ENCODE results near the gene ITGA4.
"Not testable (repeated sequence)": the region's sequence is repeated elsewhere in the genome, so short reads cannot be mapped to it uniquely, and the experiment has no call there.

The ITGA4 gene

DNA sequence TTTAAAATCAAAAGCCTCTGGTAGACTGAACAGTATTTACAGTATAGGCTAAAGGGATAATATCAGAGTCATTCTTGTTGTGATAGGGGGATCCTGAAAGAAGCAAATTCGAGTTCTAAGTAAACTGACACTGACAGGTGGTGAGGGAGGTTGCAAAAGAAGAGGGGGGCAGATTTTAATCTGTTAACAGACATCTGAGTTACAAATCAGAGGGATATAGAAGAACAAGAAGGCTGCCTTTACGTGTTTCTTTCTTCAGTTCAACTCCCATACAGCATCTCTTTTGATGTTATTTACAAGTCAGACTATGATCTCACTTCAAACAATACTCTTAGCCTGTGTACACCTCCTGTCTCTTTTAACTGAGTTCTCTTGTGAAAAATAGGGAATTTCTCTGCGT lies 16.3 kb upstream of the ITGA4 start:
- H3K4me3 Mint-ChIP-seq = no peak overlapping the region
- peaks cover 6 to 16% of the 10 kb centered on the region in 2 donors for H3K4me1 Mint-ChIP-seq (ENCODE audit: low read depth in 2 of 2)
- no peaks in the 10 kb centered on the region for H3K27me3 Mint-ChIP-seq
- no peak overlapping the region for H3K27ac Mint-ChIP-seq
- no peak for ATAC-seq (replicated peaks)
- no peaks in the 10 kb centered on the region for H3K36me3 Mint-ChIP-seq (ENCODE audit: insufficient read depth)
- DNase-seq = no peak
- no peaks in the 10 kb centered on the region for H3K9me3 Mint-ChIP-seq

DNA sequence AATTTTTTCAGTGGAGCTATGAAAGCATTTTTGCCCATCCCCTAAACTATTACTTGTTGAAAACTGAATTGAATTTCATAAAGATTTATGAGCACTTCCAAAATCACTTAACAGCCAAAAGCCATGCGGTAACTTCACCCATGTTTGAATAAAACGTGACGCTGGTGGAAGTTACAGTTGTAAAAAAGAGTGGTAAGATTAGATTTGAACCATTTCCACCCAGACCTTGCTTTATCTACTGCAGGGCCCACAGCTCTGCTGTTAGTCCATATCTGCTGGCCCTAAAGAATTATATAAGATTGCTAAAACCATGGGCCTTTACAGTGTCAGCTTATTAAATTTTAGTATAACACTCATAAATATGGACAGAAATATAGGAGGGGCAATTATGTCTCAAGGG lies 15.5 kb upstream of the ITGA4 start:
- no peak overlapping the region for H3K4me3 Mint-ChIP-seq
- ATAC-seq (replicated peaks) = no peak
- H3K9me3 Mint-ChIP-seq = no peaks in the 10 kb centered on the region
- no peak for DNase-seq
- peaks cover 6 to 16% of the 10 kb centered on the region in 2 donors for H3K4me1 Mint-ChIP-seq (ENCODE audit: low read depth in 2 of 2)
- no peak overlapping the region for H3K27ac Mint-ChIP-seq
- no peaks in the 10 kb centered on the region for H3K27me3 Mint-ChIP-seq
- H3K36me3 Mint-ChIP-seq (ENCODE audit: insufficient read depth) = no peaks in the 10 kb centered on the region

DNA sequence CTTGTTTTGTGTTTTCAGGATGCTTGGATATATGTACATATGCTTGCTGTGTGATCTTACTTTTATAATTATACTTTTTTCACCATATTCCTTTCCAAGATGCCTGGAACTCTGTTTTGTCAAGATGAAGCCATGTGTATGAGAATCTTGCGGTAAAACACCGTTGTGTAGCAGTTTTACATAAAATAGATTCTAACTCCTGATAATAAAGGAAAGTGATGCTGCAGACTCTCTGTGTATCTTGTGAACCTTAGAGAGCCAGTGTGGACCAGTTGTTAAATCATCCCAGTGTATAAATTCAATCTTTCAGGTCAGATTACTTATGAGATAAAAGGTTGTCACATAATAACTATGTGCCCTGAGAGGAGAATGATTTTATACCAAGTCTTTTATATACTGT lies 12.5 kb upstream of the ITGA4 start:
- H3K4me3 Mint-ChIP-seq = peak overlapping the region in 1 of 2 donors; percentile 17

DNA sequence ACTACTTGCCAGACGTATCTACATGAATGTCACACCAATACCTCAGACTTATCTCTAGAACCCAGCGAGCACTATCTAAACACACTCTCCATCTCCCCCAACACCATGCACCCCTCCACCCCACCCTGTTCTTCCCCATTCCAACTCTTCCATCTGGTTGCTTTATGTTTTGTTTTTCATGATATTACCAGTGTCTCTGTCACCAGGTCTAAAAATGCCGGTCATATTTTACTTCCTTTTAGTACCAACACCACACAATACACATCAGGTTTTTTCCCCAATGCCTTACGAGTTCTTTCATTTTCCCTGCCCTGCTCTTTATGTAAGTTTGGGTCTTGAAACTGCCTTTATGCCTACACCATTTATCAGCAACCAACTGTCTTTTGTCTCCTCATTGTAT lies 10.2 kb upstream of the ITGA4 start:
- Mint-ChIP-seq H3K4me3 (no peak overlapping the region), H3K4me1 (ENCODE audit: low read depth in 2 of 2) (peaks cover 1 to 16% of the 10 kb centered on the region in 2 donors), H3K9me3 (no peaks in the 10 kb centered on the region), H3K27ac (peak overlapping the region in 1 of 2 donors; percentile 0), H3K36me3 (ENCODE audit: insufficient read depth) (no peaks in the 10 kb centered on the region), H3K27me3 (no peaks in the 10 kb centered on the region)
- no peak for ATAC-seq (replicated peaks)
- no peak for DNase-seq

More for the DNA sequence above, 12.5 kb upstream of the ITGA4 start:
- no peak for ATAC-seq (replicated peaks)
- no peaks in the 10 kb centered on the region for H3K27me3 Mint-ChIP-seq
- no peaks in the 10 kb centered on the region for H3K36me3 Mint-ChIP-seq (ENCODE audit: insufficient read depth)
- H3K27ac Mint-ChIP-seq = peak overlapping the region in 1 of 2 donors; percentile 53
- H3K9me3 Mint-ChIP-seq = no peaks in the 10 kb centered on the region
- peaks cover 1 to 16% of the 10 kb centered on the region in 2 donors for H3K4me1 Mint-ChIP-seq (ENCODE audit: low read depth in 2 of 2)
- DNase-seq = no peak

DNA sequence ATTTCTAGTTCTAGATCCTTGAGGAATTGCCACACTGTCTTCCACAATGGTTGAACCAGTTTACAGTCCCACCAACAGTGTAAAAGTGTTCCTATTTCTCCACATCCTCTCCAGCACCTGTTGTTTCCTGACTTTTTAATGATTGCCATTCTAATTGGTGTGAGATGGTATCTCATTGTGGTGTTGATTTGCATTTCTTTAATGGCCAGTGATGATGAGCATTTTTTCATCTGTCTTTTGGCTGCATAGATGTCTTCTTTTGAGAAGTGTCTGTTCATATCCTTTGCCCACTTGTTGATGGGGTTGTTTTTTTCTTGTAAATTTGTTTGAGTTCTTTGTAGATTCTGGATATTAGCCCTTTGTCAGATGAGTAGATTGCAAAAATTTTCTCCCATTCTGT lies 7.9 kb upstream of the ITGA4 start:
- H3K27me3 Mint-ChIP-seq; H3K36me3 Mint-ChIP-seq (ENCODE audit: insufficient read depth); DNase-seq; H3K4me3 Mint-ChIP-seq; H3K27ac Mint-ChIP-seq; ATAC-seq (replicated peaks); H3K9me3 Mint-ChIP-seq: not testable (repeated sequence)
- peaks cover 1 to 17% of the 10 kb centered on the region in 2 donors for H3K4me1 Mint-ChIP-seq (ENCODE audit: low read depth in 2 of 2)

DNA sequence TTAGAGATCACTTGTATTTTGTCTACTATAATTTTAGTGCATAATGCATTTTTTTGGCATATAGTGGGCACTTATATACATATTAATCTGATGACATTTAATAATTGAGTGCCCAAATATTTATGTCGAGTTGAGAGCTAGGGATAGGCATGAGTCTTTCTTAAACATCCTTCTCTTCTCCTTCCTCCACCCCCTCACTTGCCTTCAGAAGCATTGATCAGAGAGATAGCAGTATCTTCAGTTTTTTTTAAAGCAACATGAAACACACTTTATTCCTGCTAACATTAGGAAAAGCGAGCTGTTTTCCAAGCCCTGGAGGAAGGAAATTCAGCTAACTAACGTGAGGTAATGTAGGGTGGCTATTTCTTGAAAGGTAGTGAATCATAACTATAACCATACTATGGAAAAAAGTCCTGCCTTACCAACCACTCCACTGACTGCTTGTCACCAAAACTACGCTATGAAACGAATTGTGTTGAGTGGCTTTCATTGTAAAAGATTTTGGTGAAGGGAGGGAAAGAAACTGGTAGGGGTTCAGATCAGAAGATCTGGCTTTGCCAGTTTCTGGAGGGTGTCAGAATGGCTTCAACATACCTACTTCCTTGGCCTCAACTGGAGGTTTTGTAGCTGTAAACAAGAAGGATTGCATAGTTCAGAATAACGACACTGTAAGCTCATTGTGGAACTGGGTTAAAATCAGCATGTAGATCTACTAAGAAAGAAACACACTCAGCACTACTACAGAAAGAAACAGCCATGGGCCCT lies 2.3 kb upstream of the ITGA4 start:
- DNase-seq (no peak), ATAC-seq (replicated peaks) (no peak)
- H3K4me1 Mint-ChIP-seq (ENCODE audit: low read depth in 2 of 2) = peaks cover 28 to 31% of the 10 kb centered on the region in 2 donors
- peak overlapping the region; percentile 3 to 11 for H3K27ac Mint-ChIP-seq
- no peak overlapping the region for H3K4me3 Mint-ChIP-seq
- H3K9me3 Mint-ChIP-seq = no peaks in the 10 kb centered on the region
- H3K36me3 Mint-ChIP-seq (ENCODE audit: insufficient read depth) = peaks cover 47% of the 10 kb centered on the region
- no peaks in the 10 kb centered on the region for H3K27me3 Mint-ChIP-seq

DNA sequence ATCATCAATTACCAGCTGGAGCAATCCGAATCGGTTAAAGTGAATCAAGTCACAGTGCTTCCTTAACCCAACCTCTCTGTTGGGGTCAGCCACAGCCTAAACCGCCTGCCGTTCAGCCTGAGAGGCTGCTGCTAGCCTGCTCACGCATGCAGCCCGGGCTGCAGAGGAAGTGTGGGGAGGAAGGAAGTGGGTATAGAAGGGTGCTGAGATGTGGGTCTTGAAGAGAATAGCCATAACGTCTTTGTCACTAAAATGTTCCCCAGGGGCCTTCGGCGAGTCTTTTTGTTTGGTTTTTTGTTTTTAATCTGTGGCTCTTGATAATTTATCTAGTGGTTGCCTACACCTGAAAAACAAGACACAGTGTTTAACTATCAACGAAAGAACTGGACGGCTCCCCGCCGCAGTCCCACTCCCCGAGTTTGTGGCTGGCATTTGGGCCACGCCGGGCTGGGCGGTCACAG lies 496 bp upstream of the ITGA4 start:
- peaks cover 64% of the 10 kb centered on the region for H3K36me3 Mint-ChIP-seq (ENCODE audit: insufficient read depth)
- ATAC-seq (replicated peaks) (peak; percentile 80), DNase-seq (peak; percentile 73 to 76 (median 74))
- H3K4me1 Mint-ChIP-seq (ENCODE audit: low read depth in 2 of 2) = peaks cover 39 to 44% of the 10 kb centered on the region in 2 donors
- H3K9me3 Mint-ChIP-seq = no peaks in the 10 kb centered on the region
- H3K27me3 Mint-ChIP-seq = no peaks in the 10 kb centered on the region
- H3K27ac Mint-ChIP-seq = peak overlapping the region; percentile 97 to 98
- H3K4me3 Mint-ChIP-seq = peak overlapping the region; percentile 93 to 97

DNA sequence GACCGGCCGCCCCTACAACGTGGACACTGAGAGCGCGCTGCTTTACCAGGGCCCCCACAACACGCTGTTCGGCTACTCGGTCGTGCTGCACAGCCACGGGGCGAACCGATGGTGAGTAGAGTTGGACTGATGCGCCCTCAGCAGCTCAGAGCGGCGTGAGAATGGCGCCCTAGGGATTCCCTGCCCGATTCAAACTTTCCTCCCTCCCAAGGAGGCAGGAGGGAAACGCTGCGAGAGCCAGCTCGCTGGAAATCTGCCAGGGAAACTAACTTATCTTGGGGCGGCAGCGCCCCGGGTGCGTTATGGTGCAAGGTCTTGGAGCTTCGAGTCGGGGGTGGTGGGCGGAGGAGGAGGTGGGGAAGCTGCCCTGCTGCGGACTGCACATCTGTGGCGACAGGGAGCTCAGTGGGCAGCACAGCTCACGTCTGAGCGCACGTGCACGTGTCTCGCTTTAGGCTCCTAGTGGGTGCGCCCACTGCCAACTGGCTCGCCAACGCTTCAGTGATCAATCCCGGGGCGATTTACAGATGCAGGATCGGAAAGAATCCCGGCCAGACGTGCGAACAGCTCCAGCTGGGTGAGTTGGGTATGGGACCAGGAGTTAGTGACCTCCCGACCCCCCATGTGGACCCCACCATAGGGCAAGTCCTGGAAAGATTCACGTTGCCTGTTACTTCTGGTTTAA lies 697 bp downstream of the ITGA4 start:
- Mint-ChIP-seq H3K36me3 (ENCODE audit: insufficient read depth) (peaks cover 64% of the 10 kb centered on the region), H3K27me3 (no peaks in the 10 kb centered on the region), H3K27ac (peak overlapping the region; percentile 97 to 98), H3K4me1 (ENCODE audit: low read depth in 2 of 2) (peaks cover 42 to 55% of the 10 kb centered on the region in 2 donors), H3K4me3 (peak overlapping the region; percentile 93 to 97), H3K9me3 (no peaks in the 10 kb centered on the region)
- DNase-seq (peak; percentile 36 to 42 (median 41)), ATAC-seq (replicated peaks) (peak; percentile 20)

DNA sequence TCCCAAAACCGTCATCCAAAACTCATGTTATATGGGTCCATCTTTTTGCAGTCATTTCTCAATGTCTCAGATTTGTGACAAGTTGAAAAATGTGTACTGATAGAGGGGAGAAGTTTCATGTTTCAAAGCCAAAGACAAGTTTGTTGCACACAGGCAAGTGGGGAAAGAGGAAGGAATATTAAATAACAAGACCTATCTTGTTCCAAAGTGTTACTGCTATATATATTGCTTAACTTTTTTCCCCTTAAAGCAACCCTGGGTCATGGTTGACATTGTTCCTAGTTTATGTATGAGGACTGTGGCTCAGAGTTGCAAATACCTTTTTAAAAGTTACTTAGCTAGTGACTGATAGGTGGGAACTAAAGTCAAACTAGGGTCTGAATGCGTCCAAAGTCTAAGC lies 1.7 kb downstream of the ITGA4 start:
- no peaks in the 10 kb centered on the region for H3K9me3 Mint-ChIP-seq
- peak overlapping the region; percentile 93 to 97 for H3K4me3 Mint-ChIP-seq
- ATAC-seq (replicated peaks) (no peak), DNase-seq (no peak)
- H3K27ac Mint-ChIP-seq = peak overlapping the region; percentile 97 to 98
- H3K36me3 Mint-ChIP-seq (ENCODE audit: insufficient read depth) = peaks cover 70% of the 10 kb centered on the region
- H3K27me3 Mint-ChIP-seq = no peaks in the 10 kb centered on the region
- peaks cover 52 to 64% of the 10 kb centered on the region in 2 donors for H3K4me1 Mint-ChIP-seq (ENCODE audit: low read depth in 2 of 2)

DNA sequence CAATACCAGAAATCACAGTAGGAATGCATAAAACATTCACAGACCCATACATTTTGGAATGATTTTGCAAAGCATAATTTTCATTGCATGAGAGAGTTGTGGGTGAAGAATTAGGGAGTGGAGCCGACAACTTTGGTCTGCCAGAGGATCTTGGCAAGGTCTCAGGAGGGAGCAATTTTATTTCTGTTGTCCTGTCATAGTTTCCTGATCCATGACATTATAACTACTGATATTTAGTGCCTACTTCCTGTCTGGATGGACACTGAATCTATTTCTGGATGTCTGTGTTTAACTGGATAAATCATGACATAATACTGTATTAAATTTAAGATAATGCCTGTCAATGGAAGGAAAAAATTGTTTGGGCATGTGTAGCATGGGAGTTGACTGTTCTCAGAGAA lies 2.4 kb downstream of the ITGA4 start:
- Mint-ChIP-seq H3K4me1 (ENCODE audit: low read depth in 2 of 2) (peaks cover 59 to 65% of the 10 kb centered on the region in 2 donors), H3K4me3 (peak overlapping the region; percentile 93 to 97), H3K9me3 (no peaks in the 10 kb centered on the region), H3K36me3 (ENCODE audit: insufficient read depth) (peaks cover 74% of the 10 kb centered on the region), H3K27me3 (no peaks in the 10 kb centered on the region), H3K27ac (peak overlapping the region; percentile 97 to 98)
- ATAC-seq (replicated peaks) (no peak), DNase-seq (no peak)

DNA sequence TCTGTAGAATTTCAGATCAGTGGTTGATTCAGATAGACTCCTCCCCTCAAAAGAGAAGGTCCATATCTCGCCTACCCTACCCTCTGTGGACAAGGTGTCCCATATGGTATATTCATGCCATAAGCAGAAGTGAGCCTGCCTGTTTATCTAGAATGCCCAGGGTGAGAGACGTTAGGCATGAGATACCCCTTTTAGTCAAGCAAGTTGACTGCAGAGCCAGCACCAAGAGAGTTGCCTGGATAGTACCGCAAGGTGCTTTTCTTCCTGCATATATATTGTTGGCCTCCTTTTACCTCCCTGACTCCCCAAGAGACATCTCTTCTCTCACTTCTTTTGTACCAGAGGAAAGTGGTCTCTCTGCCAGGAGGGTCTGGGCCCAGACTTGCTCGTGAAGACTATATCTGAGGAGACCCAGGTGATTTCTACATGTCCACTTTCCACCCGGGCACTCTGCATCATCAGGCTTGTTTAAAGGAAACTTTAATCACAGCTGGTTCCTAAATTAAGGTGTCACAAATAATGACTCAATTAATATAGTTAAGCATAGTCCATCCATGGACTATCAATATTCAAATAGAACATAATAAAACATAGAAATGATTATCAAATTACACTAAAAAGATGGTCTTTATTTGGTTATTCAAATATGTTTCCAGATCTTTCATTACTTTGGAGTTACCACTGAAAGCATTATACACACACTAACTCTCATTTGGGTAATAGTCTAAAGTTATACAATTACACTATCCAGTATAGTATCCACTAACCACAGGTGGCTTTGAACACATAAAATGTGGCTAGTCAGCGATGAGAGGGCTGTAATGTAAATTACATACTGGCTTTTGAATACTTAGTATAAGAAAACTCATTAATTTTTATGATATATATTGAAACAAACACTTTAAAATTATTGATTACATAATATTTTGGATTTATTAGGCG lies 4.1 kb downstream of the ITGA4 start:
- no peaks in the 10 kb centered on the region for H3K27me3 Mint-ChIP-seq
- H3K36me3 Mint-ChIP-seq (ENCODE audit: insufficient read depth) = peaks cover 78% of the 10 kb centered on the region
- peaks cover 56 to 64% of the 10 kb centered on the region in 2 donors for H3K4me1 Mint-ChIP-seq (ENCODE audit: low read depth in 2 of 2)
- ATAC-seq (replicated peaks) (no peak), DNase-seq (no peak)
- H3K4me3 Mint-ChIP-seq = peak overlapping the region; percentile 93 to 97
- H3K27ac Mint-ChIP-seq = peak overlapping the region; percentile 97 to 98
- no peaks in the 10 kb centered on the region for H3K9me3 Mint-ChIP-seq

DNA sequence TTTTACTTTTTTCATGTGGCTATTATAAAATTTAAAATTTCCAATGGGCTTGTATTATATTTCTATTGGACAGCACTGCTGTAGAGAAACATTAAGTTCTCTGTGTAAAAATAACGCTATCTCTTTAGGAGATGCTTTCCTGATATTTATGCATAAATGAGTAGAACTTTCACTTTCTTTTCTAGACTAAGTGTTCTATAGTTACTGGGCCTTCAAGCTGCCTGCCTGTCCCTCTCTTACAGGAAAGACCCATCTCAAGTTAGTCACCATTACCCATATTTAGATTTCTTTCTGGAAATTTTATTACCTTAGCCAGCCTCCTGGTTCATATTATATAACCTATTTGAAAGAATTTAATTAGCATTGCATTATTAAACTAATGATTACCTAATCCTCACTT lies 4.8 kb downstream of the ITGA4 start:
- Mint-ChIP-seq H3K36me3 (ENCODE audit: insufficient read depth) (peaks cover 75% of the 10 kb centered on the region), H3K4me3 (peak overlapping the region; percentile 93 to 97)
- ATAC-seq (replicated peaks) = peak; percentile 13

DNA sequence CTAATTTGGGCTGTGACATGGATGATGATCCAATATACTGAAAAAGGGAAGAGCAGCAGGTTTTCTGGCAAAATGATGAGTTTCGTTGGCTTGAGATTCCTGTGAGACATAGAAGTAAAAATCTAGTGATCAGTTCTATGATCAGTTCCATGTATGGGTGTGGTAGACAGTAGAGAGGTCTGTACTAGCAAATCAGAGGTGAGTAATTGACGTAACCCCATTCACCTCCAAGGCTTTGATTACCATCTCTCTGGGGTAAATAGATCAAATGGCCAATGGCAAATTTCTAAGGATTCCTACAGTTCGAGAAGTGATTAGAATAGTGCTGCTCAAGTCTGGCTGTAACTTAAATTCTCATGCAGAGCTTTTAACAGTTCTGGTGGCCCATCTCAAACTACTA lies 6.4 kb downstream of the ITGA4 start:
- no peak for ATAC-seq (replicated peaks)

More for the DNA sequence above, 4.8 kb downstream of the ITGA4 start:
- Mint-ChIP-seq H3K4me1 (ENCODE audit: low read depth in 2 of 2) (peaks cover 51 to 60% of the 10 kb centered on the region in 2 donors), H3K27ac (peak overlapping the region; percentile 51 to 74), H3K9me3 (no peaks in the 10 kb centered on the region), H3K27me3 (no peaks in the 10 kb centered on the region)
- DNase-seq = no peak

More for the DNA sequence above, 6.4 kb downstream of the ITGA4 start:
- no peak for DNase-seq
- Mint-ChIP-seq H3K4me3 (peak overlapping the region; percentile 93 to 97), H3K36me3 (ENCODE audit: insufficient read depth) (peaks cover 72% of the 10 kb centered on the region), H3K27me3 (no peaks in the 10 kb centered on the region), H3K4me1 (ENCODE audit: low read depth in 2 of 2) (peaks cover 61 to 75% of the 10 kb centered on the region in 2 donors), H3K27ac (peak overlapping the region; percentile 51 to 74), H3K9me3 (no peaks in the 10 kb centered on the region)
